NCI-H1694 (cell line): ENCODE results near the gene SLC38A3.

Experiments
- DNase-seq: peaks from one replicate; lab custom pipeline; 2025; lab: John Stamatoyannopoulos, UW

The SLC38A3 gene

GRCh38 chr3:50268703-50269451 lies 63.8 kb downstream of the SLC38A3 start, which contains the start of gene SEMA3B:
Gene SEMA3B, plus strand, starts transcription at chr3:50269147. Its CDS starts 94 bp downstream, at chr3:50269241.
- no peak for DNase-seq

- DNase-seq = no peak
Measured at GRCh38 chr3:50269460-50269859, 64.4 kb downstream of the SLC38A3 start.

- DNase-seq = no peak
Measured at GRCh38 chr3:50269977-50270413, 64.9 kb downstream of the SLC38A3 start.

GRCh38 chr3:50270422-50271224 lies 65.6 kb downstream of the SLC38A3 start:
- no peak for DNase-seq
